IPS-18c (cell line): ENCODE data around the gene YIPF5.

Experiments used
- H3K4me3 ChIP-seq: 2 replicates; pipeline ENCODE4 v1.7.0; 2013; ENCODE audit warnings: low read depth, mild to moderate bottlenecking, low read length, moderate library complexity; ENCODE audit not compliant: insufficient read depth
- H3K9me3 ChIP-seq: one replicate; pipeline ENCODE4 v1.6.1; 2013; ENCODE audit warnings: mild to moderate bottlenecking, low read length, moderate library complexity; ENCODE audit not compliant: control insufficient read depth, insufficient read depth

The YIPF5 gene

DNA sequence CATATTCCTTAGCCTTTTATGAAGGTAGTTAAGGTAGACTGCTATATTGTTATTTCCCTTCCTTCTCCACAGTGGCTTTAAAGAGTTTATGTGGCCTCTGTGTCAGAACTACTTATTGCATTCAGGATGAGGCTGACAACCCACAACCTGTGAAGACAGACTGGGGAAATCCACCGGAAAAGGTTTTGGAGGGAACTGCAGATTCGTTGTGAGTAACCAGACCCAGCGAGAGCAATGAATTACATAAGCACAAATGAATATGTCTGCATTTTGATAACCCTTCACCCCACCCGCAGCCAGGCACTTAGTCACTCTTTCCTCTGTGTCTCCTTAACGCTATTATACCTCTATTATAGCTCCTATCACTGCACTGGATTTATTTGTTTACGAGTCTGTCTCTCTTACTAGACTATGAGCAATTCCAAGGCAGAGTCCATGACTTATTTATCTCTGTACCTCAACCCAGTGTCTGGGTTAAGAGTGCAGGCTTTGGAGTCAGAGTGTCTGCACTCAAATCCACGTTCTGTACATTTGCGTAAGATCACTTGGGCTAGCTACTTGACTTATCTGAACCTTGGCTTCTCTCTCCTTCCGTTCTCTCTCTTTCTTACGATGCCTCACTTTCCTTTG lies 19.5 kb upstream of the YIPF5 start:
- Histone ChIP-seq H3K9me3 (no peaks in the 10 kb centered on the region), H3K4me3 (no peak overlapping the region)

DNA sequence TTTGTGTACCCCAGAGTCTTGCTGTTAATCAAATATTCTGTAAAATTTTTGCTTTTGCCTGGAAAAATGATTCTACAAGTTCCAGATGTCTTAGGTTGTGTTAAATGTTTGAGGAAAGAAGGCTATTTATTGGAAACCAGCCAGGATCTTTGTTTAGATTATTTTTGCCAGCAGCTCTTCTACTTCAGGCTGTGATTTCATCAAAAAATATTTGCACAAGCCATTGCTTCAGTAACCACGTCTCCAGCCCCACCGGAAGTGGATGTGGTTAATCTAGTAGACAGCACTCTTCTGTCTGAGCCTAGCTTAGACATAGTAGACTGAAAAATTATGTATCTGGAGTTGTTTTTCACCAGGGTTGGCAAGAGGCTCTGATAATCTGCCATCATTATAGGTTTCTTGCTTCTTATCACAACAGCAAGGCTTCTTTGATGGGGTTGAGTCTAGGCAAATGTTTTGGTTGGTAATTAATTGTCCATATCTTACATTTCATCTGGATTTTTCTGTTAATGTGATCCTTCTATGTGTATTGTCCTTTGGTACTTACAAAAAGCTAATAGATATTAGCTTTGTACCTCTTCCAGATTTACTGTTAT lies 17.3 kb upstream of the YIPF5 start:
- H3K9me3 ChIP-seq = no peaks in the 10 kb centered on the region
- H3K4me3 ChIP-seq = no peak overlapping the region

DNA sequence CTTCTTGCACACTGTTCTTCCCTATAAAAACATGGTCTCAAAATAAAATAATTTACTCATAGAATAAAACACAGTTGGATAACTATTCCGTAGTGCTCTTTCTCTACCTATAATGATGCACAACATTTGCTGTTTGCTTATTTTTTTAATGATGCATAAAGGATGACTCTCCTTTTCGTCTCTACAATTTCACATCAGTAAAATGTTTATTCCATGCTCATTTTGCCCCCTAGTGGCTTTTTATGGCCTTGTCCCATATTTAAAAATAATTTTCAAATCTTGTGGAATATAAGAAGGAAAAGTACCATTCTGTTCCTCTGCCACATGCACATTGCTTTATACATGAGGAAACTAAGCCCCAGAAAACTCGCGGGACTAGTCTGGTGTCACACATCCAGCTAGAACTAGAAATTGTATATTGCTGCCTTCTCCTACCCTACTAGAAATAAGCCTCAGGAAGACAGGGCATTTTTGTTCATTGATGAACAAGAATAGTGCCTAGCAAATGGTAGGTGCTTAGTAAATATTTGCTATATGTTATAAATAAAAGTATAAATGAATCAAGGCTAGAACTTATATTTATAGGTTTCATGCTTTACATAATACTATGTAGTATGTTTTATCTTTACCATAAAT lies 12.9 kb upstream of the YIPF5 start:
- Histone ChIP-seq H3K4me3 (no peak overlapping the region), H3K9me3 (no peaks in the 10 kb centered on the region)

DNA sequence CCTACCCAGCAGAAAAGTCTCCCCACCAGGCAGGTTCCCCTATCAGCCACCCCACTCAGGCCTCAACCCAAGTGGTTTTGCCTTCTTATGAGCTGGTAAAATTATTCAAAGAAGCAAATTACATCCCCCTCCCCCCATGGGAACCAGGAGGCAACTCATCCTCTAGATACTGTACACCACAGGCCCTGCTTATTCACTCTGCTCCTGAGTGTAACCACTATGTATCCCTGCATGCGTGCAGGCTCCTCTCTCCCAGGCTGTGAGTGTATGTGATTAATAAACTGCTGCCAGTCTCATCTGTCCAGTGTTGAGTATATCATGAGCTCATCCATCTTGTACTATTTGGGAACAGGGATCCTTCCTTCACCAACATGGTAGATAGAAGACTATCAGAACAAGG lies 8.8 kb upstream of the YIPF5 start:
- Histone ChIP-seq H3K4me3 (no peak overlapping the region), H3K9me3 (no peaks in the 10 kb centered on the region)

DNA sequence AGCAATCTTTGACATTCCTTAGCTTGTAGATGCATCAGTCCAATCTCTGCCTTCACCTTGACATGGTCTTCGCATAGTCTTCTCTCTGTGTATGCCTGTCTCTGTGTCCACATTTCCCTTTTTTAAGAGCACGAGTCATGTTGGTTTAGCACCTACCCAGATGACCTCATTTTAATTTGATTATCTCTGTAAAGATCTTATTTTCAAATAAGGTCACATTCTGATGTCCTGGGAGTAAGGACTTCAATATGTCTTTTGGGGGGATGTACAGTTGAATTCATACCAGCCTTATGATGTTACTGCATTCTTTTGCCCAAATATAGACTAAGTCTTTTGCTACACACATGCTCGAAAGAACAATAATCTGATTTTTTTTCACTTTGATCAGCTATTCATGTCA lies 7.1 kb upstream of the YIPF5 start:
- Histone ChIP-seq H3K4me3 (no peak overlapping the region), H3K9me3 (no peaks in the 10 kb centered on the region)

DNA sequence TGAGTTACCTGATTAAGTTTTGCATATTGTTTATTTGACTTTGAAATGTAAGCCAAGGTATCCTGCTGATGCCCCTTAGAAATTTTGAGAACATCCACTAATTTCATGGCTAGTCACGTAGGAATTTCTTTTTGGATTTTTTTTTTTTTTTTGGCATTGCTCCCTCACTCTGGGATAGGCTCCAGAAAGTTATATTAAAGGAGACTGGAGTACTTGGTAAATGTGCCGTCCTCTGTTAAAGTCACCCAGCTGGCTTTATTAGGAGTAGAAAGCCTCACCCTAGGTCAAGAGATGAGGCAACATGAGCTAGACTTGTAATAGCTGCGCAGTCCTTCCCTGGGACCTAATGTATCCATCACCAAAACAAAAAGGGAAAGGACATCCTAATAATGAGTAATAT lies 3.3 kb upstream of the YIPF5 start:
- no peak overlapping the region for H3K4me3 ChIP-seq
- H3K9me3 ChIP-seq = no peaks in the 10 kb centered on the region

DNA sequence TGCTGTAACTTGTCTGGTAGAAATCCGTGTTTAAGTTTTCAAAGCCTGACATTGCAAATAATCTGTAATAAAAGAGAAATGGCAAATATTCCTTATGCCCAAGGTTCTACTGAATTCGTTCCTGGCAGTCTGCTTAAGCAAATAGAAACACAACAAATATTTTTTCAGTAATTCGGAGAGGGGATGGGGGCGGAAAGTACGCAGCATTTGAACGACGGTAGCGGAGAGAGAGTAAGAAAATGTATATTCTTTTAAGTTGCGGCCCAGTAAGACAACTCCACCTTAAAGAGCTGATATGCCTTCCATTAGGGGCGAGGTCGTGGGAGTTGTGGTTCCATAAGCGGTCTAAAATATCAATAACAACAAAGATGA lies 569 bp downstream of the YIPF5 start:
- peak overlapping the region; percentile 90 for H3K4me3 ChIP-seq
- no peaks in the 10 kb centered on the region for H3K9me3 ChIP-seq

DNA sequence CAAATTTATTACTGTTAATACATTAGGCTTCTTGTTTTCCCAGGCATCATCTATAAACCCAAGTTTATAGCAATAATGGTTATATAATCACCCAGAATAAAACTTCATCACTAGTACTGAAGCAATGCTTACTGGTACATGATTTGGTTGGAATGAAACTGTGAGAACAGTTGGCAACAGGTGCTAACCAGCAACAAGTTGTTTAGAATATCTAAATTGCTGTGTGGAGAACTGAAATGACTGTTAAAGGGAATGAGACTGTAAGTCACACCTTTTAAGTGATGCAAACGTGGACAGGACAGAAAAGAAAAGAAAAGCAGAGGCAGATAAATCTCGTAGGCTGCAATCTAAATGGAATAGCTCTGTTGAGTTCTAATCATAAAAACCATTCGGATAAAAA lies 2.5 kb downstream of the YIPF5 start:
- no peaks in the 10 kb centered on the region for H3K9me3 ChIP-seq
- H3K4me3 ChIP-seq = no peak overlapping the region

DNA sequence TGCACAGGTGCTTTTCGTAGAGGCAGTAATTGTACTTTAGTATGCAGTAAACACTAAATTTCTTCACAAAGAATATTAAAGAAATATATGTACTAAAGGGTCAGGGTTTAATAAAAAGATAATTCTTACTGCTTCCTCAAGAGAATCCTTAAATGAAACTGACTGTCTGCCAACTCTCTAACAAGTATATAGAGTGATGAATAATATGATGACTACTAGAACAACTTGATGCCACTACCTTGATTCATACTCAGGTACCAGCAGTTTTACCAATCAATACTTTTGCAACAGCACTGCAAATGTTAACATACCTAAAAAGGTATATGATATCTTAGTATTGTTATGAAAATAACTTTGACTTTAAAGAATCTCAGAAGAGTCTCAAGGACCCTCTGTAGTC lies 3.8 kb downstream of the YIPF5 start:
- Histone ChIP-seq H3K4me3 (no peak overlapping the region), H3K9me3 (no peaks in the 10 kb centered on the region)

DNA sequence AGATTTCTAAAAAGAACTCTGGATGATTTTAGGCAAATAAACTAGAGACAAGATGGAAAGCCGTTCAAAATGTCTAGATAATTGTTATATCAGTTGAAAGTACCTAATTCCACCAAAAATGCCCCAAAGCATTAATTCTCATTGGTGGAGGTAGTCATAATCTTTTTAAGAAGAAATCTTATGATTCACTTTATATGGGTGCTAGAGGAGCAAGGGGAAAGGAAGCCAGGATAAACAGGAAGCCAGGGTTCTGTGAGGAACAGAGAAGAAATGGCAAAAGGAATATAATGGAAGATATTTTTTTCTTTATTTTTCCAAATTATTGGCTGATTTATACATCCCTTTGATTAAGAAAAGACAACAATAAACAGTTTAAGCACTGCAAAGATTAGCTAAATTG lies 7.8 kb downstream of the YIPF5 start:
- H3K9me3 ChIP-seq = no peaks in the 10 kb centered on the region
- no peak overlapping the region for H3K4me3 ChIP-seq

DNA sequence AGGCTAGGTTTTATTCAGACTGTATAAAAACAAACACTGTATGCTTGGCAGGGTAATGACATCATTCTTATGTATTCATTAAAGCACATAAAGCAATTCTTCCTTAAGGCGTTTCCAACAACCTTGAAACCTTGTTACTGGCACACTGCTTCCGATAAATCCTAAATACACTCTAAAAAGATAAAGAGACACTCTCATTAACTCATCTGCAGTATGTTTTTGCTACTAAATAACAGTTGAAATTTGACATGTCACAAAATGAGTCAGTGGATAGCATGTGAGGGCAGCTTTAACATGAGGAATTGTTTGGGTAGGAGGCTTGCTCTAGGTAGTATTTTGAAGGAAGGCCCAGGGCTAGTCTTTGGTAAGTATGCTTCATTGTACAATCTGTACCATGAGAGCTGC lies 13.7 kb downstream of the YIPF5 start:
- Histone ChIP-seq H3K9me3 (no peaks in the 10 kb centered on the region), H3K4me3 (no peak overlapping the region)

DNA sequence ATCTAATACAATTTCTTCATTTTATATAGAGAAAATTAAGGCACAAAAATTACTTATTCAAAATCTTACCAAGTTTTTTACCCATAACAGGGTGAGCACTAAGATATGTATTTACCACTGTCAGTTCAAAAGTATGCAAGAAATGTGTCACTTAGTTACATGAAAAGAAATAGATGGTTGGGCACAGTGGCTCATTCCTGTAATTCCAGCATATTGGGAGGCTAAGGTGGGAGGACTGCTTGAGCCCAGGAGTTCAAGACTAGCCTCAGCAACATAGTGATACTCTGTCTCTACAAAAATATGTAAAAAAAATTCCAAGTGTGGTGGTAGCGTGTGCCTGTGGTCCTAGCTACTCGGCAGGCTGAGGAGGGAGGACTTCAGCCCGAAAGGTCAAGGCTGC lies 19.4 kb downstream of the YIPF5 start:
- Histone ChIP-seq H3K4me3 (no peak overlapping the region), H3K9me3 (no peaks in the 10 kb centered on the region)

DNA sequence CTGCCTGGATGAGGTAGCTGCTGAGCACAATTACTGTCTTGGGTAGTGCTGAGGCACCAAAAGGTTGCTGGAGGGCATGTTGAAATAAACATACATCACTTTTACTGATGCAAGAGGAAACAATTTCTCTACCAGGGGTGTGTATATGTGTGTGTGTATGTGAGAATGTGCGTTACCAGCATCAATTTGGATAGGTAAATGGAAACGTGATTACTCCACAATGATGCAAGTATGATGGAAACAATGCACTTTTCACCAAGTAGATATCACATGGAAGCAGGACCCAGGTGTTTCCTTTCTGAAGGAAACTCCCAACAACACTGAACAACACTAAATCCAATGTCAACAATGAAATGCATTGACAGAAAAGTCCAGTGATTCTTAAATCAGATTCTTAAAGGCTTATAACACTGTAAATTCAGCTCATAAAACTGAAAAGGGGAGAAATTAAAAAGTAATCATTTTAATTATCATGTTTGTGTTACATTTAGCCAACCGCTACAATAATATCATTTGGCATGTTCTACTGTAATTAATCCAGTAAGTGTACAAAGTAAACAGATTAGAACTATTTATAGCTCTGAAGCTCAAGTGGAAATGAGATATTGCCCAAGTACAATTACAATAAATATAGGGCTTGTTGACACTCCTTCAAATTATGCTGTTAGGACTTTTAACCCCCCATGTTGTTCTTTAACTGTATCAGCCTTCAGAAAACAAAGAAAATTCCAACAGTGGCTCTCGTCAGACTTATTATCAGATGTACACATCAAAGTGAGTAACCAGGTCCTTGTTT lies 25.3 kb downstream of the YIPF5 start:
- no peak overlapping the region for H3K4me3 ChIP-seq
- no peaks in the 10 kb centered on the region for H3K9me3 ChIP-seq

DNA sequence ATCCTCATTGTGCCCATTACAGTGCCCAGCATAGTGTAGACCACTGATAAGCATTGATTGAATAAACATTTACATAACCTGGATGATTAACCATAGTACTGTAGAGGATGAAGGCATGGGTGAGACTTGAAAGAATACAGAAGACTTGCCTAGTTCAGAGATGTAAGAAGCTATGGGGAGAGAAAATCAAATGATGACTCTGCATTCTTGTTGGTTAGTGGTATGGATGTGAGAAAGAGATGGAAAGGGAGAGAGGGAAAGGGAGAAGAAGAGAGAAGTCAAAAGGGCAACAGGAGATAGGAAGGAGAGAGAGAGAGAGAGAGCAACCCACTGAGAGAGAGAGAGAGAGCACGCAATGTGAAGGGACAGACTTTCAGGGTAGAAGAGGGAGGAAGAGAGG lies 26.8 kb downstream of the YIPF5 start:
- no peak overlapping the region for H3K4me3 ChIP-seq
- H3K9me3 ChIP-seq = no peaks in the 10 kb centered on the region

DNA sequence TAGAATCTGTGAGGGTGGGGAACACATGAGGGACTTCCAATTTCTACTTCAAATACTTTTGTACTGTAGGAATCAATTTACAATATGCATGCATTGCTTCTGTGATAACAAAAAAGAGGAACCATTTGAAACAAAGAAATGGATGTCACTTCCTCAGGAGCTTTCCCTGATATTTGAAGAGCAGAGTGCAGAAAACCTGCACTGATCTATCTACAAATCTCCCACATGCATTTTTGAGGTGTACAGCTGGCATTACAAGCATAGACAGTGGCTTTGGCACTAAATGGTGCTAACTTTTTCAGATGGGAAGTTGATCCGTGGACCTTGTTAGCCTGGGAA lies 27.7 kb downstream of the YIPF5 start:
- no peaks in the 10 kb centered on the region for H3K9me3 ChIP-seq
- no peak overlapping the region for H3K4me3 ChIP-seq

DNA sequence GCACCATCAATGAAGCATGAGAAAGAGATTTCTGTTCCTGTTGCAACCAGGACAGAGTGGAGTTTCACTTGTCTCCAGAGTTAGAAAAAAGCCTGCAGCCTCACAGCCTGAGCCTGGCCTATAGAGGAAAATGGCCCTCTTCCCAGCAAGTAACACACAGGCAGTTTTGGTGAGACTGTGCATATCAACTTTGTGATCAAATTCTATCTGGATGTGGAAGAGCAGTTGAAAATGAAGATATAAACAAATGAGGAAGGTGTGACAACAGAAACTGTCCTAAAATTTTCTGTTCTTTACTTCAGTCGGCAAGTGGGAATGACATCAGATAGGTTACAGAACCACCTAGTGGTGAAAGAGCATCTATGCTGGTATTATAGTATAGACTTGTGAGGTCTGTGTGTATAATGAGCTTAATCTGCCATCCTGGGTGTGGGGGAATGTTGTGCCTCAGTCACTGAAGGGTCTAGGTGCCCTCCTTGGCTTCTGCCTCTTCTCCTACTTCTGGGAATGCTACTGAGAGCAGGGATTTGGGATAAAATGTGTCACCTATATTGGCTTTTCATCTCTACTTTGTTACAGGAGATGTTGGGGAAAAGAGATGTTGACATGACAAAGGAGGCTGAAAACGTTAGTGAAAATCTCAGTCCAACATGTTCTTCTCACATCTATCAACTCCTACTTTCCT lies 28.2 kb downstream of the YIPF5 start:
- no peak overlapping the region for H3K4me3 ChIP-seq

DNA sequence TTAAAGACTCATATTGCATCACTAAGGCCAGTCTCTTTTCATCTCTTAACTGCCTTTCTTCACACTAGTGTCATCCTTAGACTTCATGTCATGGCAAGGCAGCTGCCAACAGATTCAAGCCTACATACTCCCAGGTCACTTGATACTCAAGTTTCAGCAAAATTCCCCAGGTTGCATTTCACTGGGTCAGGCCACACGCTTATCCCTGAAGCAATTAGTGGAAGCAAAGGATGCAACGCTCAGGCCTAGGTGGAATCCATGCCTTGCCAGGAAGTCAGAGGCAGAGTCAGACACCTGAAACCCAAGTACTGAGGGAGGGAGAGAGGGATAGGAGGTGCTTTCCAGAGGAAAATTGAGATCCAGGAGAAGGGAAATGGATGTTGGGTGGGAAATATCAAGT lies 28.9 kb downstream of the YIPF5 start:
- Histone ChIP-seq H3K4me3 (no peak overlapping the region), H3K9me3 (no peaks in the 10 kb centered on the region)

More for the DNA sequence above, 28.2 kb downstream of the YIPF5 start:
- H3K9me3 ChIP-seq = no peaks in the 10 kb centered on the region

DNA sequence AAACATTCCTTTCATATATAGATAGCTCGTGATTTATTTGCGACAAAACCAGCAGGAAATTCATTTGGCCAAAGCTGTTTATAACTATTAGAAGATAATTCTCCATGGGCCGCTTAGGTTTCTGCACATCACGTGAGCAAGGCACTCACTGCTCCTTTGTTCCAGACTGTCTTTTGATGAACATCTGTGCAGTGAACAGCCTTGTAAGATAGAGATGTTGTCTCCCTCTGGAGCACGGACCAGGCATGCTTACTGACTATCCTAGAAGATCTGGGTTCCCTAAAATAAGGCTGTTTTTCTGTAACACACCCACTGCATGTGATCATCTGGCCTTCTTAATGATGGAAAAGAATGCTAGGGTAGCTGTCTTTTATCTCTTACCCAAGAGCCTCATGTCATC lies 30.9 kb downstream of the YIPF5 start:
- H3K9me3 ChIP-seq = no peaks in the 10 kb centered on the region
- no peak overlapping the region for H3K4me3 ChIP-seq
